ENCODE data around the gene SARDH.
"Not testable (repeated sequence)": the region's sequence is repeated elsewhere in the genome, so short reads cannot be mapped to it uniquely, and the experiment has no call there.

The SARDH gene

GRCh38 chr9:133775291-133775690, 37.1 kb upstream of the SARDH start:
- DNase-seq, result no peak

- no peak for DNase-seq
Measured at GRCh38 chr9:133774799-133775198, 36.6 kb upstream of the SARDH start.

- no peak for DNase-seq
Measured at GRCh38 chr9:133773889-133774655, 35.9 kb upstream of the SARDH start.

GRCh38 chr9:133772581-133772980, 34.4 kb upstream of the SARDH start:
- no peak for DNase-seq

- DNase-seq, result no peak
Measured at GRCh38 chr9:133771486-133772482, 33.6 kb upstream of the SARDH start.

- DNase-seq, result no peak
Measured at GRCh38 chr9:133770076-133770777, 32.1 kb upstream of the SARDH start.

- DNase-seq, result no peak
Measured at GRCh38 chr9:133769511-133770075, 31.4 kb upstream of the SARDH start.

- DNase-seq, result no peak
Measured at GRCh38 chr9:133768859-133769510, 30.8 kb upstream of the SARDH start.

- DNase-seq, result no peak
Measured at GRCh38 chr9:133768371-133768858, 30.3 kb upstream of the SARDH start.

- no peak for DNase-seq
Measured at GRCh38 chr9:133767625-133768024, 29.5 kb upstream of the SARDH start.

GRCh38 chr9:133767008-133767407, 28.9 kb upstream of the SARDH start:
- no peak for DNase-seq

GRCh38 chr9:133766234-133766633, 28.1 kb upstream of the SARDH start:
- not testable (repeated sequence) for DNase-seq

GRCh38 chr9:133763272-133764183, 25.4 kb upstream of the SARDH start:
- no peak for DNase-seq

GRCh38 chr9:133762488-133763271, 24.5 kb upstream of the SARDH start:
- DNase-seq, result no peak

GRCh38 chr9:133761641-133762248, 23.6 kb upstream of the SARDH start:
- DNase-seq, result no peak

- no peak for DNase-seq
Measured at GRCh38 chr9:133760713-133761290, 22.6 kb upstream of the SARDH start.

- DNase-seq, result no peak
Measured at GRCh38 chr9:133759946-133760345, 21.8 kb upstream of the SARDH start.

GRCh38 chr9:133759146-133759900, 21.2 kb upstream of the SARDH start:
- no peak for DNase-seq

GRCh38 chr9:133758228-133758627, 20.1 kb upstream of the SARDH start:
- no peak for DNase-seq

All from NCI-H2029 treated with DMSO at 0.1 percent for 48 hours (cell line).